Activated CD4-positive, CD25-positive, alpha-beta regulatory T cell treated with anti-CD3 and anti-CD28 coated beads, Interleukin-2, amount 50 U/mL, for 16 hours (primary cell): ENCODE data around the gene LCE3E.

Source experiments
- DNase-seq: peaks from one replicate; pipeline ENCODE4 v3.0.0-alpha.2; 2020; ENCODE audit warnings: low read depth, low spot score

The LCE3E gene

DNA sequence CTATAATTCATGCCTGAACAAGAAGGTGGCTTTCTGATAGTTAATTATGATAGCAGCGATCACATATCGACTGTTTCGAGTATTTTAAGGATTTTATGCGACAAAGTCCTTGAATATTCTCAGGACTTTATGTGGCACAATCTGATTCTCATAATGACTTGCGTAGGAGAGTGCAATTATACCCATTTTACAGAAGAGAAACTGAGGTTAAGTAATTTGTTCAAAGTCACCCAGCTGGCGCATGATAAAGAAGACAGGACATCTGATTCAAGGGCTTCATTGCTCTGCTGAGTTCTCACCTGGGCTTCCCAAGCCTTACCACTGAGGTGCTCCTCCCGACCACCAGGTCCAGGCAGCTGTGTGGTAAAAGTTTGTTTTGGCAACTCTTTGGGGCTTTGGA, 50.5 kb downstream of the LCE3E start:
- DNase-seq: no peak
